ENCODE measurements around the gene ABHD8.
"Not testable (repeated sequence)": the region's sequence is repeated elsewhere in the genome, so short reads cannot be mapped to it uniquely, and the experiment has no call there.

ABHD8 gene

DNA sequence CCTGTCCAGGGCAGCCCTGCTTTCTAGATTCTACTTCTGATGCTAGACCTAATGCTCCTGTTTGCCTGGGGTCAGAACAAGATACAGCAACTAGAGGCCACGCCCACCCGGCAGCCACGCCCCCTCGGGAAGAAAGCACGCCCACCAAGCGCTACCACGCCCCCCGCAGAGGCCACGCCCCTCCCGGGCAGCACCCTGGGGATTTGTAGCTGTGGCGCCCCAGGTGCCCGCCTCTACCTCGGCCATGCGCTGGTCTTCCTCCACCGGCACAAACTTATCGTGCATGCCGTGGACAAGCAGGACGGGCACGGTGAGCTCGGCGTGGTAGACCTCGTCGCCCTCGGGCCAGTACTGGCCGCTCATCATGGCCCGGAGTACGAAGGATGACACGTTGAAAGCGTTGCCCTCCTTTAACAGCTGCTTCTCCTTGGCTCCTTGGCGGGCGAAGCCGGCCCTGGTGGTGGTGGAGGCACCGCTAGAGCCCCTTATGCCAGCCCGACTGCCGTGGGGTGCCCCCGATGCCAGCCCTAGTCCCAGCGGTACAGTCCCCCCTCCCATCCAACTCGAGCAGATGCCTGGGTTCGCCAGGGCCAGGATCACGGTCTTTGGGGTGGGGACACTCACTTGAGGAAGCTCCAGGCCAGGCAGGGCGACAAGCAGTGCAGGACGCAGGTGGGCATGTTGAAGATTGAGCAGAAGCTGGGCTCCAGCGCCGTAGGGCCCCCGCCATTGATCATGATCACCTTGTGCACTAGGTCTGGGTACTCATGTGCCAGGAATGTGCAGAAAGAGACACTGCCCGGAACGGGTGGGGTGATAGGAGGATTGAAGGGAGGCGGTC, 9.0 kb downstream of the ABHD8 start:
- FAIRE-seq, result no peak

DNA sequence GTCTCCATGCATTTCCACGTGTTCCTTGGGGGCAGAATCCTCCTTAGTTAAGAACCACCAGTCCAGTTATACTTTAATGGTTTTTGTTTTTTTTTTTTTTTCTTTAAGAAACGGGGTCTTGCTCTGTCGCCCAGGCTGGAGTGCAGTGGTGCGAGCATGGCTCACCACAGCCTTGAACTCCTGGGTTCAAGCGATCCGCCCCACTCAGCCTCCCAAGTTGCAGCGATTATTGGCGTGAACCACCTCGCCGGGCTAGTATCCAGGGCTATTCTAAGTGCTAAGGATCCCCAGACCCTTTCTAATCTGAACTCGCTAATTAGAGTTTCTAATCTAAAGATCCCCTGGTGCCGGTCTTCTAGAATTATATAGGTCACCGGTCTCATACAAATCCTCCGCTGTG, 9.6 kb downstream of the ABHD8 start:
- FAIRE-seq, result no peak

- FAIRE-seq, result peak; percentile 95
These were observed 10.7 kb downstream of the ABHD8 start for GRCh38 chr19:17292301-17293074.

GRCh38 chr19:17289489-17289888, 13.7 kb downstream of the ABHD8 start:
- no peak for FAIRE-seq

DNA sequence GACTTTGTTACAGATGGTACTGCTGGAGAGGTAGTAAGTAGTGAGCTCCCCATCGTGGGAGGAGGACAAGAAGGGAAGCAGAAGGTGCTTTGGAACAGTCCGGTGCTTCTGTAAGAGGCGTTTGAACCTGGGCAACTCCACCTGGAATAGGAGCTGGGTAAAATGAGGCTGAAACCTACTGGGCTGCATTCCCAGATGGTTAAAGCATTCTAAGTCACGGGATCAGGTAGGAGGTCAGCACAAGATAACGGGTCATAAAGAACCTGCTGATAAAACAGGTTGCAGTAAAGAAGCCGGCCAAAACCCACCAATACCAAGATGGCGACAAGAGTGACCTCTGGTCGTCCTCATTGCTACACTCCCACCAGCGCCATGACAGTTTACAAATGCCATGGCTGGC, 16.5 kb downstream of the ABHD8 start:
- FAIRE-seq, result no peak

GRCh38 chr19:17286263-17286662, 17.0 kb downstream of the ABHD8 start:
- FAIRE-seq, result no peak

DNA sequence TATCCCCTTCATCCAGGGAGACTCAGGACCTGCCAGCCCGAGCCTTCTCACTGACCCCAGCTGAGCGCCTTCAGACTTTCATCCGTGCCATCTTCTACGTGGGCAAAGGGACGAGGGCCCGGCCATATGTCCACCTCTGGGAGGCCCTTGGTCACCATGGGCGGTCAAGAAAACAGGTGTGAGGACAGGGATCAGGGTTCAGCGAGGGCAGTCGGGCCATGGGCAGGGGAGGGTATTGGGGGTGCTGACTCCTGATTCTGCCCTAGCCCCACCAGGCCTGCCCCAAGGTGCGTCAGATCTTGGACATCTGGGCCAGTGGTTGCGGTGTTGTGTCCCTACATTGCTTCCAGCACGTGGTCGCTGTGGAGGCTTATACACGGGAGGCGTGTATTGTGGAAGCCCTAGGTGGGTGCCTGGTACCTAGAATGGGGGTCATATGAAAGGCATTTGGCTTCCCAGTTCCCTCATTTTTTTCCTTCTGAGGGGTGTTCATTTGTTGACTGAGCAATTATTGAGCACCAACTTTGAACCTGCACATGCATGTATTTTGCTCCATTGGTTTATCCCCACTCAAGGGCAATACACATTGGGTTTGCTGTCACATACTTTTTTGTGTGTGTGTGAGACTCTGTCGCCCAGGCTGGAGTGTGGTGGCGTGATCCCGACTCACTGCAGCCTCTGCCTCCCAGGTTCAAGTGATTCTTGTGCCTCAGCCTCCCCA, 17.6 kb downstream of the ABHD8 start:
- no peak for FAIRE-seq

DNA sequence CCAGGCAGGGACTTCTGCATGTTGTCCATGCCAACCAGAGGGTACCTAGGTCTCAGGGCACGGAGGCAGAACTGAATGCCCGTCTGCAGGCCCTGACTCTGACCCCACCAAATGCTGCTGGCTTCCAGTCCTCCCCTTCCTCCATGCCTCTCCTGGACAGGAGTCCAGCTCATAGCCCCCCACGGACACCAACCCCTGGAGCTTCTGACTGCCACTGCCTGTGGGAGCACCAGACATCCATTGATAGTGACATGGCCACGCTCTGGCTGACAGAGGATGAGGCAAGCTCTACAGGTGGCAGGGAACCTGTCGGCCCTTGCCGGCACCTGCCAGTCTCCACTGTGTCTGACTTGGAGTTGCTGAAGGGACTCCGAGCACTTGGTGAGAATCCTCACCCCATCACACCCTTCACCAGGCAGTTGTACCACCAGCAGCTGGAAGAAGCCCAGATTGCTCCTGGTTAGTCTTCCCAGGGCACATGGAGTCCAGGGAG, 19.7 kb downstream of the ABHD8 start:
- FAIRE-seq, result no peak

DNA sequence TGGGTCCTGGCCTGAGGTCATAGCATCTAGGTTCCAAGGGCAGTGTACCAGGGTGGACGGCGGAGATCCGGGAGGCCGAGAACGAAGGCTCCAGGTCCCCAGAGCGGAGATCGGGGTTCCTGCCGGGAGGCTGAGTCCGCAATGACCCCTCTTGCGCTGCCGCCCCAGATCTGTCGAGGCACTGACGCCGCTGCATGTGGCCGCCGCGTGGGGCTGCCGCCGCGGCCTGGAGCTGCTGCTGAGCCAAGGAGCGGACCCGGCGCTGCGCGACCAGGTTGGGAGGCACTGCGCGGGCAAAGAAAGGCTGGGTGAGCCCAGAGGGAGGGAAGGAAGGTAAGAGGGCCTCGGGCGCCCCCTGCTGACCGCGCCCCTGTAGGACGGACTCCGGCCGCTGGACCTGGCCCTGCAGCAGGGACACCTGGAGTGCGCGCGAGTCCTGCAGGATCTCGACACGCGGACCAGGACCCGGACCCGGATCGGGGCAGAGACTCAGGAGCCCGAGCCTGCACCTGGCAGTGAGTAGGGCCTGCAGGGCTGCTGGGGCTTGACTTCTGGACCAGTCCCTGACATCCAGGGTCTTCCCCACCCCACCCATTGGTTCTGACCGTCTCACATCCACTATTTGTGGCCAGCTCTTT, 20.6 kb downstream of the ABHD8 start:
- FAIRE-seq, result no peak

- no peak for FAIRE-seq
These were observed 21.6 kb downstream of the ABHD8 start, which contains the start of gene ANKLE1 for GRCh38 chr19:17281391-17282304. ANKLE1 (plus strand) TSS chr19:17281901; CDS start chr19:17281921, 20 bp downstream.

- FAIRE-seq, result no peak
These were observed 23.8 kb downstream of the ABHD8 start for GRCh38 chr19:17279436-17279835.

- no peak for FAIRE-seq
These were observed 27.6 kb downstream of the ABHD8 start for GRCh38 chr19:17275441-17276175.

- FAIRE-seq, result not testable (repeated sequence)
These were observed 28.3 kb downstream of the ABHD8 start for GRCh38 chr19:17274892-17275291.

- FAIRE-seq, result no peak
These were observed 34.5 kb downstream of the ABHD8 start for GRCh38 chr19:17268754-17269153.

DNA sequence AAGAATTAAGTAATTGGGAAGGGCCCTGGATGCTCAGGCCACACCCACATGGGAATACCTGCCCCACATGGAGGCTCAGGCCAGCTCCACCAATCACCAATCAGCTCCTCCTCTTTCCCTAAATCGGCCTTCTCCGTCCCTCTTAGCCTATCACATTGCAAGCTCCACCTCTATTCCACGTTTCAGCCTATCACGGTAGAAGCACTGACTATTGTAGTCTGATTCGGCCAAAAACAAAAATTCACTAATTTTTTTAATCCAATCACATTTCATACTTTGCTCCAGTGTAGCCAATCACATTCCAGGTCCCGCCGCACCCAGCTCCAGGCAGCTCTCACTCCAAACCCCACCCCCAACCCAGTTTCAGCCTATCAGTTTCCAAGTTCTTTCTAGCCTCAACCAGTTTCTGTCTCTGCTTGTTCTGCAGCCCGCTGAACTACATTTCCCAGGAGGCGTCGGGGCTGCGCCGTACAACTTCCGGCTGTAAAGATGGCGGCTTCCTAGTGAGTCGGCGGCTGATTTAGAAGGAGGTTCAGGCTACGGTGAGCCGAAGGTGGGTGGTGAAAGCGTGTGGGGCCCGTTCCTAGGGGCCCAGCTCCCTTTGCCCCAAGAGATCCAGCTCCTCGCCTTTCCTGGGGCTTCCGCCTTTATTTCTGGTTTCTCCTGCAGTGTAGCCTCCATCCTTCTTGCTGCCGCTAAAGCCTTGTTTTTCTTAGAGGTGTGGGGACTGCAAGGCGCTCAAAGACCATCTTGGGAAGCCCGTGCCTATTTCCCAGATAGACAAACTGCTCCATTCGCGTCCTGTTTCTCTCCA, 36.0 kb downstream of the ABHD8 start, which contains the start of gene BABAM1:
Gene BABAM1 (plus strand): TSS at position 469 of the 814 bp plus-strand sequence. CDS start 1,364 bp downstream, outside the sequence.
- peak; percentile 100 for FAIRE-seq

DNA sequence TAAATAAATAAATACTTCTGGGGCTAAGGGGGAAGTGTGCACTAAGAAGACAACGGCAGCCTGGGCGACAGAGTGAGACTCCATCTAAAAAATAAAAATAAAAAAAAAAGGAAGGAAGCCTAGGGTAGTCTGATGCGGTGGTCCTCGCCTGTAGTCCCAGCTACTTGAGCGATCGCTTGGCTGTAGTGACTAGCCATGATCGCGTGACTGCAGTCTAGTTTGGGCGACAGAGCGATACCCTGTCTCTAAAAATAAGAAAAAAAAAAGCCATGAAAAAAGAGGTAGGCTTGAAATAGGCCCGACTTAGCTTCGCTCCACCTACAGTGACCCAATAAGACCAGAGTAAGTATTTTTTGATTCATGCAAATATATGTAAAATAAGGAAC, 36.6 kb downstream of the ABHD8 start:
- no peak for FAIRE-seq

- no peak for FAIRE-seq
These were observed 37.2 kb downstream of the ABHD8 start for GRCh38 chr19:17266026-17266425.

DNA sequence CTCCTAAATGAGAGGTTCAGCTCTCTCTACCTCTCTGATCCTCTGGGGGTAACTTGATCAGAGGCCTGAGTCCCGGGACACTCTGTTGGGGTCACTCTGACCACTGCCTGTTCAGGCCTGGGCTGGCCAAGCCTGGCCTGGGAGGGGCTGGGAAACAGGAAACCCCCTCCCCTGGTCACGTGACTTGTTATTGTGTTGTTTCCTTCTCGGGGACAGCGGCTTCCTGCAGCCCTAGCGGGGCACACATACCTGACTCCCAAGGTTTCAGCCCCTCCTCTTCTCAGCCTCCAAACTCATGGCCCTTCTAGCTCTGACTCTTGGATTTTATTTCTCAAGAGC, 38.6 kb downstream of the ABHD8 start, which contains the start of gene USHBP1:
Gene USHBP1 (minus strand): TSS at position 105 of the 339 bp plus-strand sequence. CDS start 446 bp downstream, outside the sequence.
- no peak for FAIRE-seq
